Activated naive CD8-positive, alpha-beta T cell treated with anti-CD3 and anti-CD28 coated beads, Interleukin-2, amount 50 U/mL, for 24 hours (primary cell): Measurements from ENCODE around the gene MYH11.

Experiments
- ATAC-seq: fragments of 150-1000 bp; cut with Tn5 transposase; one replicate; pipeline ENCODE4 v1.10.0; 2021
- DNase-seq: peaks from one replicate; pipeline ENCODE4 v3.0.0; 2021
- H3K27ac Mint-ChIP-seq: one replicate; pipeline ENCODE4 v1.8.0; 2021; ENCODE audit warnings: mild to moderate bottlenecking, mixed read lengths
- H3K27me3 Mint-ChIP-seq: one replicate; pipeline ENCODE4 v1.8.0; 2021; ENCODE audit warnings: mixed read lengths
- H3K36me3 Mint-ChIP-seq: one replicate; pipeline ENCODE4 v1.8.0; 2021; ENCODE audit warnings: low read depth, mixed read lengths
- H3K4me1 Mint-ChIP-seq: one replicate; pipeline ENCODE4 v1.8.0; 2021; ENCODE audit warnings: mixed read lengths
- H3K4me3 Mint-ChIP-seq: one replicate; pipeline ENCODE4 v1.8.0; 2021; ENCODE audit warnings: mild to moderate bottlenecking, moderate library complexity, mixed read lengths
- H3K9me3 Mint-ChIP-seq: one replicate; pipeline ENCODE4 v1.8.0; 2021; ENCODE audit warnings: mixed read lengths

The MYH11 gene

GRCh38 chr16:15775209-15775608 is 81.6 kb downstream of the MYH11 start:
- Mint-ChIP-seq H3K27me3 (peaks cover 6% of the 10 kb centered on the region), H3K4me3 (no peak overlapping the region), H3K36me3 (no peaks in the 10 kb centered on the region), H3K4me1 (no peaks in the 10 kb centered on the region), H3K9me3 (no peaks in the 10 kb centered on the region), H3K27ac (no peak overlapping the region)
- ATAC-seq, result no peak
- no peak for DNase-seq

- Mint-ChIP-seq H3K4me1 (no peaks in the 10 kb centered on the region), H3K4me3 (no peak overlapping the region), H3K9me3 (no peaks in the 10 kb centered on the region), H3K36me3 (no peaks in the 10 kb centered on the region), H3K27me3 (peaks cover 6% of the 10 kb centered on the region), H3K27ac (no peak overlapping the region)
- DNase-seq (no peak), ATAC-seq (no peak)
Measured at GRCh38 chr16:15773968-15774367, 82.9 kb downstream of the MYH11 start.

- Mint-ChIP-seq H3K36me3 (no peaks in the 10 kb centered on the region), H3K27ac (no peak overlapping the region), H3K9me3 (no peaks in the 10 kb centered on the region), H3K4me3 (no peak overlapping the region), H3K4me1 (no peaks in the 10 kb centered on the region), H3K27me3 (peaks cover 6% of the 10 kb centered on the region)
- DNase-seq, result no peak
- no peak for ATAC-seq
Measured at GRCh38 chr16:15772579-15773293, 84.1 kb downstream of the MYH11 start.

- no peak overlapping the region for H3K4me3 Mint-ChIP-seq
- H3K9me3 Mint-ChIP-seq, result no peaks in the 10 kb centered on the region
- no peaks in the 10 kb centered on the region for H3K4me1 Mint-ChIP-seq
- no peak overlapping the region for H3K27ac Mint-ChIP-seq
- peaks cover 6% of the 10 kb centered on the region for H3K27me3 Mint-ChIP-seq
- DNase-seq, result no peak
- no peaks in the 10 kb centered on the region for H3K36me3 Mint-ChIP-seq
- no peak for ATAC-seq
Measured at GRCh38 chr16:15771694-15772093, 85.1 kb downstream of the MYH11 start.

- DNase-seq (no peak), ATAC-seq (no peak)
- Mint-ChIP-seq H3K4me3 (no peak overlapping the region), H3K36me3 (no peaks in the 10 kb centered on the region), H3K4me1 (peaks cover 2% of the 10 kb centered on the region), H3K9me3 (no peaks in the 10 kb centered on the region), H3K27me3 (peaks cover 2% of the 10 kb centered on the region), H3K27ac (no peak overlapping the region)
Measured at GRCh38 chr16:15770512-15770911, 86.3 kb downstream of the MYH11 start.

GRCh38 chr16:15770107-15770506 is 86.7 kb downstream of the MYH11 start:
- H3K27me3 Mint-ChIP-seq, result peaks cover 4% of the 10 kb centered on the region
- H3K9me3 Mint-ChIP-seq, result no peaks in the 10 kb centered on the region
- peaks cover 2% of the 10 kb centered on the region for H3K4me1 Mint-ChIP-seq
- no peaks in the 10 kb centered on the region for H3K36me3 Mint-ChIP-seq
- H3K4me3 Mint-ChIP-seq, result no peak overlapping the region
- ATAC-seq, result no peak
- no peak overlapping the region for H3K27ac Mint-ChIP-seq
- DNase-seq, result no peak

GRCh38 chr16:15769239-15769638 is 87.6 kb downstream of the MYH11 start:
- no peaks in the 10 kb centered on the region for H3K9me3 Mint-ChIP-seq
- no peak for ATAC-seq
- no peak overlapping the region for H3K27ac Mint-ChIP-seq
- no peak for DNase-seq
- H3K4me1 Mint-ChIP-seq, result peaks cover 2% of the 10 kb centered on the region
- no peaks in the 10 kb centered on the region for H3K36me3 Mint-ChIP-seq
- H3K4me3 Mint-ChIP-seq, result no peak overlapping the region
- H3K27me3 Mint-ChIP-seq, result peaks cover 5% of the 10 kb centered on the region

- H3K9me3 Mint-ChIP-seq, result no peaks in the 10 kb centered on the region
- H3K27me3 Mint-ChIP-seq, result peaks cover 5% of the 10 kb centered on the region
- no peak for DNase-seq
- no peak overlapping the region for H3K27ac Mint-ChIP-seq
- H3K36me3 Mint-ChIP-seq, result no peaks in the 10 kb centered on the region
- no peak for ATAC-seq
- no peak overlapping the region for H3K4me3 Mint-ChIP-seq
- peaks cover 2% of the 10 kb centered on the region for H3K4me1 Mint-ChIP-seq
Measured at GRCh38 chr16:15768201-15768600, 88.6 kb downstream of the MYH11 start.

- H3K9me3 Mint-ChIP-seq, result no peaks in the 10 kb centered on the region
- no peaks in the 10 kb centered on the region for H3K36me3 Mint-ChIP-seq
- ATAC-seq, result no peak
- peaks cover 5% of the 10 kb centered on the region for H3K27me3 Mint-ChIP-seq
- no peak overlapping the region for H3K27ac Mint-ChIP-seq
- no peak overlapping the region for H3K4me3 Mint-ChIP-seq
- no peak for DNase-seq
- H3K4me1 Mint-ChIP-seq, result peaks cover 2% of the 10 kb centered on the region
Measured at GRCh38 chr16:15766918-15767317, 89.9 kb downstream of the MYH11 start.

GRCh38 chr16:15765880-15766279 is 90.9 kb downstream of the MYH11 start:
- ATAC-seq (peak; percentile 88), DNase-seq (peak; percentile 20)
- no peak overlapping the region for H3K4me3 Mint-ChIP-seq
- peaks cover 3% of the 10 kb centered on the region for H3K27me3 Mint-ChIP-seq
- H3K27ac Mint-ChIP-seq, result no peak overlapping the region
- H3K9me3 Mint-ChIP-seq, result no peaks in the 10 kb centered on the region
- H3K4me1 Mint-ChIP-seq, result peaks cover 2% of the 10 kb centered on the region
- H3K36me3 Mint-ChIP-seq, result no peaks in the 10 kb centered on the region

- H3K27ac Mint-ChIP-seq, result no peak overlapping the region
- no peaks in the 10 kb centered on the region for H3K9me3 Mint-ChIP-seq
- H3K4me1 Mint-ChIP-seq, result peaks cover 2% of the 10 kb centered on the region
- no peak for DNase-seq
- peaks cover 4% of the 10 kb centered on the region for H3K27me3 Mint-ChIP-seq
- no peak overlapping the region for H3K4me3 Mint-ChIP-seq
- no peak for ATAC-seq
- no peaks in the 10 kb centered on the region for H3K36me3 Mint-ChIP-seq
Measured at GRCh38 chr16:15765116-15765515, 91.7 kb downstream of the MYH11 start.

- H3K36me3 Mint-ChIP-seq, result no peaks in the 10 kb centered on the region
- H3K27ac Mint-ChIP-seq, result no peak overlapping the region
- H3K4me1 Mint-ChIP-seq, result peaks cover 2% of the 10 kb centered on the region
- H3K4me3 Mint-ChIP-seq, result no peak overlapping the region
- no peaks in the 10 kb centered on the region for H3K9me3 Mint-ChIP-seq
- DNase-seq (no peak), ATAC-seq (no peak)
- peaks cover 6% of the 10 kb centered on the region for H3K27me3 Mint-ChIP-seq
Measured at GRCh38 chr16:15764112-15764511, 92.7 kb downstream of the MYH11 start.

- Mint-ChIP-seq H3K27me3 (peaks cover 8% of the 10 kb centered on the region), H3K4me1 (peaks cover 4% of the 10 kb centered on the region), H3K27ac (no peak overlapping the region), H3K4me3 (no peak overlapping the region), H3K36me3 (no peaks in the 10 kb centered on the region), H3K9me3 (no peaks in the 10 kb centered on the region)
- DNase-seq, result no peak
- no peak for ATAC-seq
Measured at GRCh38 chr16:15760129-15760528, 96.7 kb downstream of the MYH11 start.

GRCh38 chr16:15759070-15759469 is 97.8 kb downstream of the MYH11 start:
- Mint-ChIP-seq H3K9me3 (no peaks in the 10 kb centered on the region), H3K27ac (no peak overlapping the region), H3K4me3 (no peak overlapping the region), H3K4me1 (peaks cover 4% of the 10 kb centered on the region), H3K36me3 (no peaks in the 10 kb centered on the region), H3K27me3 (peaks cover 7% of the 10 kb centered on the region)
- DNase-seq, result no peak
- no peak for ATAC-seq

GRCh38 chr16:15757630-15758251 is 99.1 kb downstream of the MYH11 start:
- ATAC-seq, result peak; percentile 49
- peak; percentile 9 for DNase-seq
- Mint-ChIP-seq H3K36me3 (no peaks in the 10 kb centered on the region), H3K27me3 (peaks cover 7% of the 10 kb centered on the region), H3K4me1 (peaks cover 4% of the 10 kb centered on the region), H3K9me3 (no peaks in the 10 kb centered on the region), H3K27ac (no peak overlapping the region), H3K4me3 (no peak overlapping the region)

- no peak overlapping the region for H3K4me3 Mint-ChIP-seq
- no peak overlapping the region for H3K27ac Mint-ChIP-seq
- H3K4me1 Mint-ChIP-seq, result peaks cover 4% of the 10 kb centered on the region
- H3K36me3 Mint-ChIP-seq, result no peaks in the 10 kb centered on the region
- ATAC-seq (no peak), DNase-seq (no peak)
- no peaks in the 10 kb centered on the region for H3K9me3 Mint-ChIP-seq
- H3K27me3 Mint-ChIP-seq, result peaks cover 7% of the 10 kb centered on the region
Measured at GRCh38 chr16:15757077-15757386, 99.8 kb downstream of the MYH11 start.
